NCI-H1694 (cell line): ENCODE measurements around the gene WDR70.
"Not testable (repeated sequence)": the region's sequence is repeated elsewhere in the genome, so short reads cannot be mapped to it uniquely, and the experiment has no call there.

Experiments
- DNase-seq: peaks from one replicate; lab custom pipeline; 2025; lab: John Stamatoyannopoulos, UW

Gene WDR70

GRCh38 chr5:37570597-37570996 is 191.5 kb downstream of the WDR70 start:
- no peak for DNase-seq

- DNase-seq: no peak
Observed at GRCh38 chr5:37571985-37572384, 192.9 kb downstream of the WDR70 start.

GRCh38 chr5:37575541-37576489 is 196.7 kb downstream of the WDR70 start:
- DNase-seq: no peak

DNA sequence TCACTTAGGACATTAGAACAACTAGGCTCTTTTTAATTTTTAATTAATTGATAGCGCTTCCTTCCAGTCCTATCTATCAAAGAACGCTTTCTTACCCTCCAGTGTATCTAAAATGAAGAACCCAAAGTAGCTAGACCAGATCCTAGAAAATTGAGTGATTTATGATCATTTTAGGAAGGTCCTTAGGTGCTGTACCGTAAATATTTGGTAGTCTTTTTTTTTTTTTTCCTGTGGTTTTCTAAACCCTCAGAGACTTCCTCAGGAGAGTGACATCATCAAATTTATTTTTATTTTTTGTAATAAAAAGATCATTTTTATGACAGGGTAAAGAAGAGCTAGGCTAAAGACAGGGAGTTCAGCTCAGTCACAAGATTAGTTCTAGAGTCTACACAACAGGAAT is 197.4 kb downstream of the WDR70 start:
- DNase-seq: no peak

DNA sequence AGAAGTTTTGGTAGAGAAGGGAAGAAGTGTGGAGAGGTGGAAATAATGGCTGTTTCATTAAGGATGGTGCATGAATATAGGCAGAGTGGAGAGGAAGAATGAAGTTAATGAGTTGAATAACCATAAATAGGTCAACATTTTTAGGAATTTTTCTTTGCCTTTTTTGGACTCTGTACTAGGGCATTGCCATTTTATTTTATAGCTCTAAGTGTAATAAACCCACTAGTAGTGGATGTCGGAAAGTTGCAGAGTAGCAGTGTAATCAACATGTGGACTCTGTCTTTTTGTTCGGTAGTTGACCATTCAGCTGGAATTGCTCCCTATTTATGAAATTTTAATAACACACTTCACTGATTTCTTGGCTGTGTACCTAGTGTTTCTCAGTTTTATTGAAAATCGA is 199.1 kb downstream of the WDR70 start:
- DNase-seq: no peak

GRCh38 chr5:37580106-37580505 is 201.0 kb downstream of the WDR70 start:
- no peak for DNase-seq

GRCh38 chr5:37582202-37582601 is 203.1 kb downstream of the WDR70 start:
- DNase-seq: no peak

DNA sequence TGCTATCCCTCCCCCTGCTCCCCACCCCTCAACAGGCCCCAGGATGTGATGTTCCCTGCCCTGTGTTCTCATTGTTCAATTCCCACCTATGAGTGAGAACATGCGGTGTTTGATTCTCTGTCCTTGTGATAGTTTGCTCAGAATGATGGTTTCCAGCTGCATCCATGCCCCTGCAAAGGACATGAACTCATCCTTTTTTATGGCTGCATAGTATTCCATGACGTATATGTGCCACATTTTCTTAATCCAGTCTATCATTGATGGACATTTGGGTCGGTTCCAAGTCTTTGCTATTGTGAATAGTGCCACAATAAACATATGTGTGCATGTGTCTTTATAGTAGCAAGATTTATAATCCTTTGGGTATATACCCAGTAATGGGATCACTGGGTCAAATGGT is 214.2 kb downstream of the WDR70 start:
- not testable (repeated sequence) for DNase-seq

- not testable (repeated sequence) for DNase-seq
Observed at GRCh38 chr5:37594864-37595263, 215.7 kb downstream of the WDR70 start.

GRCh38 chr5:37598733-37599132 is 219.6 kb downstream of the WDR70 start:
- DNase-seq: no peak

DNA sequence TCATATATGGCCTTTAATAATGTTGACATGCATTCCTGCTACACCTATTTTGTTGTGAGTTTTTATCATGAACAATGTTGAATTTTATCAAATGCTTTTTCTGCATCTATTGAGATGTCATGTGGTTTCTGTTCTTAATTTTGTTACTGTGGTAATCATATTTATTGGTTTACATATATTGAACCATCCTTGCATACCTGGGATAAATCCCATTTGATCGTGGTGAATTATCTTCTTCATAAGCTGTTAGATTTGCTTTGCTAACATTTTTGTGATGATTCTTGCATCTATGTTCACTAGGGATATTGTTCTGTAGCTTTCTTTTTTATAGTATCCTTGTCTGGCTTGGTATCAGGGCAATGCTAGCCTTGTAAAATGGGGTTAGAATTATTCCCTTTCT is 222.0 kb downstream of the WDR70 start:
- no peak for DNase-seq

- DNase-seq: no peak
Observed at GRCh38 chr5:37603072-37603471, 224.0 kb downstream of the WDR70 start.

- DNase-seq: no peak
Observed at GRCh38 chr5:37604290-37604689, 225.2 kb downstream of the WDR70 start.

- no peak for DNase-seq
Observed at GRCh38 chr5:37606148-37606547, 227.0 kb downstream of the WDR70 start.

DNA sequence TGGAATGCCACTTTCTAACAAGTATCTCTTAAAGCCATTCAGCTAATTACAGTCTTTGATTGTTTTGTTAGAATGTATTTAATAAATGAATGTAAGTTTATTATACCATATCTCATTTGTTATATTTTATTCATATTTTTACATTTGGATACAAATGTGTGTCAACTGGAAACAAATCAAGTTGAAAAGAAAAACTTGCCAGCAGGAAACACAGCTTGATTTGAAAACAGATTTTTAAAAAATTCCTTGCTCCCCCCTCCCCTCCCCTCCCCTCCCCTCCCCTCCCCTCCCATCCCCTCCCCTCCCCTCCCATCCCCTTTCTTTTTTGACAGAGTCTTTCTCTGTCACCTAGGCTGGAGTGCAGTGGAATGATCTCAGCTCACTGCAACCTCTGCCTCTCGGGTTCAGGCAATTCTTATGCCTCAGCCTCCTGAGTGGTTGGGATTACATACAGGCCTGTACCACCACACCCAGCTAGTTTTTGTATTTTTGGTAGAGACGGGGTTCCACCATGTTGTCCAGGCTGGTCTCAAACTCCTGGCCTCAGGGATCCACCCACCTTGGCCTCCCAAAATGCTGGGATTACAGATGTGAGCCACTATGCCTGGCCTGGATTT is 227.6 kb downstream of the WDR70 start:
- DNase-seq: no peak

DNA sequence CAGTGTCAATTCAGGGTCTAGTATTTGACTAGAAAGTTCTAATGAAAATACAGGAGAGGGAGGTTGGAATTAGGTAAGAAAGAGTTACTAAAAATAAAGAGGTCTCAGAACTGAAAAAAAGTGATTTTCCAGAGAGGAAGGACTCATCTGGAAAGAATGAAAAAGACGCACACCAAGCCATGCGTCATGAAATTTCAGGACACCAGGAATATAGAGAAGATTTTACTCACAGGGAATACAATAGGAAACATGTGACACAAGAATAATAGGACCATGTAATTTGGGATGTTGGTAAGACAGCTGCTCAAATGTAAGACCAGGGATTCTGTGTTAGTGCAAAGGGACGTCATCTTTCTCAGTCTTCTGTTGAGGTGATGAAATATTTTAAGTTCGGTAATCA is 236.1 kb downstream of the WDR70 start:
- DNase-seq: no peak

DNA sequence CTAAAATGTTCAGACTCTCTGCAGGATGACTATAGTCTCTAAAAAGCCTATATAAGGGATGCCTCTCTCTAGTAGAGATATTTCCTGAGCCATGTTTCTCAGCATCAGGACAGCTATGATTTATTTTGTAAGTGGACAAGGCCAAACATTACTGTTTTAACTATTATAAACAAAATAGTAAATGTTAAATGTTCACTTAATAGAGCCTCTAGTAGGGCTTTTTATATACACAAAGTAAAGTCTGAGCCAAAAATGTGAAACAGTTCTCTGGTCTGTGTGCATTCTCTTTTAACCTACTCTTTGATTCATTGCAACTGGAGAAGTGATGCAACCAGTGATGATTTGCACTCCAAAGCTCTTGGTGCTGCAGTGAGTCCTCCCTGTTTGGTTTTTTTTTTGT is 240.2 kb downstream of the WDR70 start:
- no peak for DNase-seq

DNA sequence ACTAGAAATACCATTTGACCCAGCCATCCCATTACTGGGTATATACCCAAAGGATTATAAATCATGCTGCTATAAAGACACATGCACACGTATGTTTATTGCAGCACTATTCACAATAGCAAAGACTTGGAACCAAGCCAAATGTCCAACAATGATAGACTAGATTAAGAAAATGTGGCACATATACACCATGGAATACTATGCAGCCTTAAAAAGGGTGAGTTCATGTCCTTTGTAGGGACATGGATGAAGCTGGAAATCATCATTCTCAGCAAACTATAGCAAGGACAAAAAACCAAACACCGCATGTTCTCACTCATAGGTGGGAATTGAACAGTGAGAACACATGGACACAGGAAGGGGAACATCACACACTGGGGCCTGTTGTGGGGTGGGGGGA is 243.2 kb downstream of the WDR70 start:
- not testable (repeated sequence) for DNase-seq

DNA sequence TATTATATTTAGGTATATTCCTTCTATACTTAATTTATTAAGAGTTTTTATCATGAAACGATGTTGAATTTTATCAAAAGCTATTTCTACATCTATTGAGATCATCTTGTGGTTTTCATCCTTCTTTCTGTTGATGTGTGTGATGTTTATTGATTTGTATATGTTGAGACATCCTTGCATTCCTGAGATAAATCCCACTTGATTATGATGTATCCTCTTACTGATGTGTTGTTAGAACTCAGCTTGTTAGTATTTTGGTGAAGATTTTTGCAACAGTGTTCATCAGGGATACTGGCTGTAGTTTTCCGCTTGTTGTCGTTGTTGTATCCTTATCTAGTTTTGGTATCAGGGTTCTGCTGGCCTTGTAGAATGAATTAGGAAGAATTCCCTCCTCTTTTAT is 247.1 kb downstream of the WDR70 start:
- DNase-seq: no peak

- no peak for DNase-seq
Observed at GRCh38 chr5:37628876-37629275, 249.8 kb downstream of the WDR70 start.

DNA sequence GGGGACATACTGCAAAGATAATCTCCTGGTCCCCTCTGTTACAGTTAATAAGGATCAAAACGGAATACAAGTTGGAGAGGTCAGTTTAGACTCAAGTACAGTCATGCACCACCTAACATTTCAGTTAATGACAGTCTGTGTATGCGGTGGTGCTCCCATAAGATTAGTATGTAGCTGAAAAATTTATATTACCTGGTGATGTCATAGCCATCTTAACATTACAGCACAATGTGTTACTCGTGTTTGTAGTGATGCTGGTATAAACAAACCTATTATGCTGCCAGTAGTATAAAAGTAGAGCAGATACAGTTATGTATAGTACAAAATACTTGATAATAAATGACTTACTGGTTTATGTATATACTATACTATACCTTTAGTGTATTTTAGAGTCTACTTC is 252.8 kb downstream of the WDR70 start:
- no peak for DNase-seq

DNA sequence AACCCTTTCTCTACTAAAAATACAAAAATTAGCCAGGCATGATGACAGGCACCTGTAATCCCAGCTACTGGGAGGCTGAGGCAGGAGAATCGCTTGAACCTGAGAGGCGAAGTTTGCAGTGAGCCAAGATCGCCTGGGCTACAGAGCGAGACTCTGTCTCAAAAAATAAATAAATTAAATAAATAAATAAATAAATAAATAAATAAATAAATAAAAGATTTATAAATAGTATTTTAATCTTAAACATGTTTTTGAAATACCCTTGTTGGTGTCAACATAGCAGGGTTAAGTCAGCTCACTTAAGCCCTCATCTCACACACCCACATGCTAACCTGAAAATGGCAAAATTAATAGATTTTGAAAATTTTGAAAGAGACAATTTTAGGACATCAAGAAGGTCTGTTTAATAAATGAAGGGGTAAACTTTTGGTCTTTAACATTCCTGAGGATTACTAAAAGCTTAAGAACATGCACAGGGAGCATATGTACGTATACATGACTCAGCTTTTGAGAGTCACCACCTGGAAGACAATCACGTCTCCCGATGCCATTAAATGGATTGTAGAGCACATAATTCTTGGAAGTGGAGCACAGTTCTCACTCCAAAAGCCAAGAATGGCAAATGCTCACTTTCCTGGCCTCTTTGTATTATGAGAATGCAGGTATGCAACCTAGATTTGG is 258.2 kb downstream of the WDR70 start:
- no peak for DNase-seq

DNA sequence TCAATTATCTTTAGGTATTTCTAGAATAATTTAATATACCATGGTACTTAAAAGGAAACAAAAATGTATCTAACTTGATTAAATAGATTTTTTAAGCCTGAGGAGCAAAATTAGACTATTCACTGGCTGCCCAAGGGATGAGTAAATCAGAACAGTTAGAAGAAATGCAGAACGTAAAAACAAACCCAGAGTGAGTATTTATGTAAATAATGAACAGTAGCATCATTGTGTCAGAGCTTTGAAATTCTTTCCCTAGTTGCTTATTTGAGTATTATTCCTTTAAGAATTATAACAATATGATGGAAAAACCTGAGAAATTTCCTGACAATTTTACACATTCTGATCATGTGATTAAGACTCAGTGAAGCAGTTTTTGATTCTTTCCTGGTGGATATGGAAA is 259.8 kb downstream of the WDR70 start:
- no peak for DNase-seq
